MCF 10A (cell line): ENCODE measurements around the gene USP13. TPM values are rescaled to one million over a fixed set of nuclear protein-coding genes. Genes with fewer than 3 reads are reported as not detected.
A peak's percentile ranks its signal among the peaks of the same experiment; 100 is the strongest.
"Not testable (repeated sequence)": the region's sequence is repeated elsewhere in the genome, so short reads cannot be mapped to it uniquely, and the experiment has no call there.

Experiments
- BruUV-seq: library from RNA; stranded (reverse); fragments of 400-500 nt; replicated peaks from 2 replicates; lab custom pipeline; 2021; lab: Mats Ljungman, UMichigan
- CTCF ChIA-PET: fragments of 300-600 bp; sonication (Branson Sonifier 250); formaldehyde crosslinking; extraction: SDS; loops from one replicate; lab custom pipeline; 2021; ENCODE audit warnings: antibody characterized with exemption, inconsistent platforms; lab: Yijun Ruan, JAX
- POLR2A ChIA-PET: fragments of 300-600, 350-650 bp; sonication (Branson Sonifier 250); formaldehyde crosslinking; extraction: SDS; loops from one replicate; lab custom pipeline; 2020; ENCODE audit warnings: antibody characterized with exemption, inconsistent platforms; lab: Yijun Ruan, JAX
- DNase-seq: peaks from one replicate; pipeline ENCODE4 v3.0.0-alpha.2; 2018; ENCODE audit not compliant: unreplicated experiment
- H3K27ac Mint-ChIP-seq: one replicate; pipeline ENCODE4 v1.8.0; 2022; ENCODE audit warnings: mild to moderate bottlenecking, low read depth, mixed read lengths; ENCODE audit not compliant: unreplicated experiment
- H3K27me3 Mint-ChIP-seq: one replicate; pipeline ENCODE4 v1.8.0; 2022; ENCODE audit warnings: mixed read lengths; ENCODE audit not compliant: insufficient read depth, unreplicated experiment
- H3K36me3 Mint-ChIP-seq: one replicate; pipeline ENCODE4 v1.8.0; 2022; ENCODE audit warnings: mild to moderate bottlenecking, moderate library complexity, mixed read lengths; ENCODE audit not compliant: insufficient read depth, unreplicated experiment
- H3K4me1 Mint-ChIP-seq: one replicate; pipeline ENCODE4 v1.8.0; 2022; ENCODE audit warnings: mixed read lengths; ENCODE audit not compliant: insufficient read depth, unreplicated experiment
- H3K4me3 Mint-ChIP-seq: one replicate; pipeline ENCODE4 v1.8.0; 2022; ENCODE audit warnings: mild to moderate bottlenecking, moderate library complexity, mixed read lengths; ENCODE audit not compliant: unreplicated experiment
- H3K9me3 Mint-ChIP-seq: one replicate; pipeline ENCODE4 v1.8.0; 2022; ENCODE audit warnings: mixed read lengths; ENCODE audit not compliant: unreplicated experiment
- intact Hi-C: fragments of 100-400 bp; cut with micrococcal nuclease; formaldehyde crosslinking; loops from 2 replicates; pipeline ENCODE4 v1.14.1; 2022
- total RNA-seq: library from RNA; stranded (reverse); gene quantifications from 2 replicates; pipeline ENCODE4 v1.2.3, GENCODE V29; 2022
- TF ChIP-seq, protein P1 (sequence below): fragments of 200-600 bp; IDR thresholded peaks from one replicate; pipeline ENCODE4 v1.8.0; 2022; ENCODE audit warnings: antibody characterized with exemption, mild to moderate bottlenecking; ENCODE audit not compliant: unreplicated experiment

The USP13 gene
- total RNA-seq, 1 experiment from 2014 or later, result 9.7 TPM

DNA sequence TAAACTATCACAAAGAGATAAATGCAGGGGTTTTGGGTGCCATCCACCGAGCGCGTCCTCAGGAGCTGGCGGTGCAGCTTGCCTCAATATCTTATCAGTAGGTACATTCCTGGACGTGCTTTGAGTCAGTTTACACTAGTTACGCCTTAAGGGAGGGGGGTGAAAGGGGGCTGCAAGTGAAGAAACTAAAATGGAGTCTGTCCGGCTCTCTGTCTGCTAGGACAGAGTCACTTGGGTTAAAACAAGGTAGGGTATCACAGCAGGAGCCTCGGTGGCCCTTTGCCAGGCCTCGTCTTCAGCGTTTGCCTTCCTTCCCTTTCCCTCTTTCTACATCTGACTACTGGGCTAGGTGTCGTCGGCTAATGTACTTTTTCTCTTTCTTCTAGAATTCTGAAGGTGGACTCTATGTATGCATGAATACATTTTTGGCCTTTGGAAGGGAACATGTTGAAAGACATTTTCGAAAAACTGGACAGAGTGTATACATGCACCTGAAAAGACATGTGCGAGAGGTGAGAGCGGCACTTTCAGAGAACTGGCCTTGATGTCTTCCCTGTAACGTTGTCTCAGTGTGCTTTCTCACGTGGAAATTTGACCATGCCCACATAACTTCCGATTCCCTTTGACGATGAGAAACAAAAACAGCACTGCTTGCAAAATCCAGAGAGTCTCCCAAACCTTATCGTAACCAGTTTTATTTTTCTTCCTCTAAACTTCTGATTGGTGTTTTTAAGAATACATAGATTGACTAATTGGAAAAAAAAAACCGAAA lies 28.8 kb downstream of the USP13 start:
- Mint-ChIP-seq H3K4me3 (no peak overlapping the region), H3K4me1 (peaks cover 6% of the 10 kb centered on the region), H3K36me3 (peaks cover 6% of the 10 kb centered on the region), H3K9me3 (no peaks in the 10 kb centered on the region), H3K27ac (no peak overlapping the region), H3K27me3 (no peaks in the 10 kb centered on the region)
- intact Hi-C loops, result no loop called here
- CTCF ChIA-PET, result interaction anchor here (0.6 kb wide), 3 partner anchors 305 to 1878 kb away, joined by 3 to 4 read pairs (median 3); no protein-coding TSS in a partner anchor
- POLR2A ChIA-PET, result no interaction called here
- no TSS peak for BruUV-seq
- no peak for DNase-seq
- TF ChIP-seq, protein P1, sequence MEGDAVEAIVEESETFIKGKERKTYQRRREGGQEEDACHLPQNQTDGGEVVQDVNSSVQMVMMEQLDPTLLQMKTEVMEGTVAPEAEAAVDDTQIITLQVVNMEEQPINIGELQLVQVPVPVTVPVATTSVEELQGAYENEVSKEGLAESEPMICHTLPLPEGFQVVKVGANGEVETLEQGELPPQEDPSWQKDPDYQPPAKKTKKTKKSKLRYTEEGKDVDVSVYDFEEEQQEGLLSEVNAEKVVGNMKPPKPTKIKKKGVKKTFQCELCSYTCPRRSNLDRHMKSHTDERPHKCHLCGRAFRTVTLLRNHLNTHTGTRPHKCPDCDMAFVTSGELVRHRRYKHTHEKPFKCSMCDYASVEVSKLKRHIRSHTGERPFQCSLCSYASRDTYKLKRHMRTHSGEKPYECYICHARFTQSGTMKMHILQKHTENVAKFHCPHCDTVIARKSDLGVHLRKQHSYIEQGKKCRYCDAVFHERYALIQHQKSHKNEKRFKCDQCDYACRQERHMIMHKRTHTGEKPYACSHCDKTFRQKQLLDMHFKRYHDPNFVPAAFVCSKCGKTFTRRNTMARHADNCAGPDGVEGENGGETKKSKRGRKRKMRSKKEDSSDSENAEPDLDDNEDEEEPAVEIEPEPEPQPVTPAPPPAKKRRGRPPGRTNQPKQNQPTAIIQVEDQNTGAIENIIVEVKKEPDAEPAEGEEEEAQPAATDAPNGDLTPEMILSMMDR, result no peak

DNA sequence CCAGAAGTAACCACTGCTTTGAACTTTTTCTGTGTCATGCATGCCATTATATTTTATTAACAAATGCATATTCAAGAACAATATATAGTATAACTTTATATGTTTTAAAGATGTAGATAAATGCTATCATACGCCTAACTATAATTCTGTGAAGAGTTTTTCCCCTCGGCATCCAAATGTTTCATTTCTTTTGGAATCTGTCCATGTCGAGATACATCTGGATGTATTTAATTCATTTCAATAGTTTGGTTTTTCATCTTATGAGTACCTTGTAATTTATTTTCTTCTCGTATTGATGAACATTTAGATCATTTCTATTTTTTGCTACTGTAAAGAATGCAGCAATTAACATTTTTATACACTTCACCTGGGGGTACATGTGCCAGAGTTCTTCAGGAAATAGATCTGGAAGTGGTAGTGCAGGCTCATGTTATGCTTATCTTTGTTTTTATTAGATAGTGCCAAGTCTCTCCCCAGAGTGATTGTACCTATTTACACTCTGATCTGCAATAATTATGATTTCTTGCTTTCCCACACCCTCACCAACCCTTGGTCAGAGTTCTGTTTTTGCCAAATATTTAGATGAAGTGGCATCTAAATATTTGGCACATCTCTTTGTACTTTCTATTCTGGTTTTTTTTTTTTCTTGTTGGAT lies 29.7 kb downstream of the USP13 start:
- CTCF ChIA-PET, result interaction anchor here (0.6 kb wide), 3 partner anchors 124 to 1269 kb away, joined by 3 to 4 read pairs (median 3); no protein-coding TSS in a partner anchor
- no TSS peak for BruUV-seq
- Mint-ChIP-seq H3K27me3 (no peaks in the 10 kb centered on the region), H3K4me3 (no peak overlapping the region), H3K27ac (peak overlapping the region; percentile 73), H3K9me3 (no peaks in the 10 kb centered on the region), H3K36me3 (peaks cover 6% of the 10 kb centered on the region), H3K4me1 (peaks cover 6% of the 10 kb centered on the region)
- intact Hi-C loops, result no loop called here
- POLR2A ChIA-PET, result no interaction called here
- TF ChIP-seq, protein P1, result no peak
- no peak for DNase-seq

DNA sequence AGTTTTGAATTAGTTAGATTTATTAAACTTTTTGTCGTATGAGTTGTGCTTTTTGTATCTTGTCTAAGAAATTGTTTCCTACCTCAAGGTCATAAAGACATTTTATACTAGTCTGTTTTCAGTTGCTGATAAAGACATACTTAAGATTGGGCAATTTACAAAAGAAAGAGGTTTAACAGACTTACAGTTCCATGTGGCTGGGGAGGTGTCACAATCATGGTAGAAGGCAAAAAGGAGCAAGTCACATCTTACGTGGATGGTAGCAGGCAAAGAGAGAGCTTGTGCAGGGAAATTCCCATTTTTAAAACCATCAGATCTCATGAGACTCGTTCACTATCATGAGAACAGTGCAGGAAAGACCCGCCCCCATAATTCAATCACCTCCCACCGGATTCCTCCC lies 30.4 kb downstream of the USP13 start:
- H3K27me3 Mint-ChIP-seq, H3K9me3 Mint-ChIP-seq, H3K4me1 Mint-ChIP-seq, H3K36me3 Mint-ChIP-seq, CTCF ChIA-PET, H3K4me3 Mint-ChIP-seq, POLR2A ChIA-PET, BruUV-seq, intact Hi-C loops, DNase-seq: not testable (repeated sequence)
- H3K27ac Mint-ChIP-seq, result peak overlapping the region; percentile 73

DNA sequence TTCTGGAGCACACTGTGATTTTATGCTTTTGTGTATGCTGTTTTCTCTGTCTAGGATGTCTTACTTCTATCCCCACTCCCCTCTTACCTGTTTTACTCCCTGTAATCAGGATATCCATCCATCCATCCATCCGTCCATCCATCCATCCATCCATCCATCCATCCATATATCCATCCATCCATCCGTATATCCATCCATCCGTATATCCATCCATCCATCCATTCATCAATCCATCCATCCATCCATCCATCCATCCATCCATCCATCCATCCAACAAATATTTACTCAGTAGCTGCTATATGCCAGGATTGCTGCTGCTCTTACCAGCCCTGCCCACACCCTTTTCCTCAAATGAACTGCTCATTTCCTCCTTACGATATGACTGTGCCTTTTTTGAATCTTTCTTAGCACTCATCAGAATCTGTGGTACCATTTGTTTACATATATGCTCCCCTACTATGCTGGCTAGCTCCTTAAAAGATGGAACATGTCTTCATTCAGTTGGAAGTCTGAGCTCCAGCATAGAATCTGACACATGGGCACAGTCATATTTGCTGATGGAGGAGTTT lies 35.2 kb downstream of the USP13 start:
- BruUV-seq, result no TSS peak
- H3K27me3 Mint-ChIP-seq, result no peaks in the 10 kb centered on the region
- no peaks in the 10 kb centered on the region for H3K9me3 Mint-ChIP-seq
- H3K36me3 Mint-ChIP-seq, result no peaks in the 10 kb centered on the region
- ChIA-PET CTCF (no interaction called here), POLR2A (interaction anchor here (0.6 kb wide), 1 partner anchor 113 kb away, joined by 4 read pairs; no protein-coding TSS in a partner anchor)
- no peak overlapping the region for H3K27ac Mint-ChIP-seq
- intact Hi-C loops, result no loop called here
- no peak for DNase-seq
- no peak overlapping the region for H3K4me3 Mint-ChIP-seq
- peaks cover 1% of the 10 kb centered on the region for H3K4me1 Mint-ChIP-seq
- TF ChIP-seq, protein P1, result no peak
